Activated CD4-positive, alpha-beta T cell treated with anti-CD3 and anti-CD28 coated beads, Interleukin-10, Interleukin-2, amounts not matched to agents 100 ng/mL and 50 ng/mL, durations not matched to agents 16 hours and 8 hours (primary cell): ENCODE data around the gene TMX1.

Experiments used
- DNase-seq: peaks from one replicate; pipeline ENCODE4 v3.0.0-alpha.2; 2020

TMX1 gene

DNA sequence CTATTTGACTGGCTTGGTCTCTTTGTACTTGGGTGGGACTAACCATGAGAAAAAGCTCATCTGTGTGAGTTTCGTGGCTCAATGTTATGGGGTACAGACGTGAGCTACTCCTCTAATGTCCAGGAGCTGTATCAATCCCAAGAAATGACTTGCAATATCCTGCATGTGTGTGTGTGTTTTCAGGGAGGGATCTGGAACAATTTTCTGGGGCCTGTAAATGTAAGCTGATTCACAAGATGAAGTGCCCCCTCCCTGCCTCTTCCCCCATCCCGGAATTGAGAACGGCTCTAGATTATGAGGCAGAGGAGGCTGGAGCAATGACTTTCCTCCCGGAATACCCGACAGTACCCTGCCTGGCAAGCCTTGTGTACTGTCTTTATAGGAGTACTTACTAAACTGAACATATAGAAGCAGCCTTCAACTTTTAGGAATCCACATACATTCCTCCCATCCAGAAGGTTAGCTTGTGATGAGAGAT is 53.9 kb downstream of the TMX1 start:
- DNase-seq = no peak

DNA sequence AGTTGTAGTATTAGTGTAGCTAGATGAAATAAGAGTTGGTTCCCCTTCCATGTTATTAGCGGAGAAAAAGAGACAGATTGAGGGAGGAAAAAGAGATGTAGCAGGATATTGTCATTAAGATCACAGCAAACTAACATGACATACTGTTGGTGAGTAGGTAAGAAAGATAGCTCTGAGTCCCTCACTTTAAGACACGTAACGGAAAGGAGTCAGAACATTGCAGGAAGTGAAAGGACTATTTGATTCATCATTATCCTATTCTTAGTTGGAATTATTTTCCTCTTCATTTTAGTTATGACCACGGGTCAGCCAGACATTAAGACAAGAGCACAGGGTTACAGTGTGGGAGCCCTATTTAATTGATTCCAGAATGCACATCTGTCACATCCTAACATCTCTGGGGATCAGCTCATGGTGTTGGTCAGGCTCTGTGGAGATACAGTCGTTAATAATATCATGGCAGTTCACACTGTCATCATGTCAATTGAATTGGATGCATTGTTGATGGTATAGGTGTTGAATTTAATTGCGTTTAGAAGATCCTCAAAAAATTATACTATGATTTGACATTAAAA is 55.0 kb downstream of the TMX1 start:
- no peak for DNase-seq

DNA sequence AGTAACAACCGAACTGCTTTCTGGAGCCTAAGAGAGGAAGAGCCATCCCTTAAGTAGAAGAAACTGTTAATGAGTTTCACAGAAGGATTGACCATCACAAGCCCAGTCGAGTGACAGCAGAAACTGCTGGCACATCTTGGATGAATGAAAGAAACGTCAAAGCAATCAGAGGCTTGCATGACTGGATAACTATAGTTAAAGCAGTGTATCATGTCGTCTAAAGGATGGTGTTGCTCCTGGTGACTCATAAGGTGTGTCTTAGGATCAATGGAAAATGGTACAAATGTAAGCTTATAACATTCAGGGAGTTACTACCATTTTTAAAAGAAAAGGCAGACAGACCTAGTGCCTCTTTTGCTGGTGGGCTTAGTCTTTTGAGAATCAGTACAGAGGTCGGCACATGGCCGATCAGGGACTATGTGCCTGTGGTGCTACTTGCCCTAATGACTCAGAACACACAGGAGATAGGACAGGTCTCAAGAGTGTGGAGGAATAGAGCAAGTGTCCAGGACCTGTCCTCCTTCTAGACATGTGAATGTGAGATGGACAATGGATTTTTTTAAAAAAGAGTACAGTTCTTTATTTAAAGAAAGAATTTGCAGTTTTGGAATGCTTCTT is 55.7 kb downstream of the TMX1 start:
- no peak for DNase-seq

DNA sequence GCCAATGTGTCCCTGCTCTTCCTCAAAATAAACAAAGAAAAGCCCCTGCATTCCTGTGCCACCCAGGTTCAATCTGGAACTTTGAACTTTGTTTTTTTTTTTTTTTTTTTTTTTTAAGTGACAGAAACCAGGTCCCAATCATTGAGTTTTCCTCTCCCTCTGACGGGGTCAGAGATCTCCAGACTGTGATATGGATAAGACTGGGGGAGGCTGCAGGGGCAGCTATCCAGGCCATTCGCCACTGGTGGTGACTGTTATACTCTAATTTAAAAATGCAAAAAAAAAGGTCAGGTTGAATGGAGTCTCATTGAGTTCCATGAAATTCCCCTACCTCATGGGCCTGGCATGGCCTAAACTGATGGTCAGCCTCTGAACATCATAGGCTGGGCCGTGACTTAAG is 57.0 kb downstream of the TMX1 start:
- DNase-seq = no peak

DNA sequence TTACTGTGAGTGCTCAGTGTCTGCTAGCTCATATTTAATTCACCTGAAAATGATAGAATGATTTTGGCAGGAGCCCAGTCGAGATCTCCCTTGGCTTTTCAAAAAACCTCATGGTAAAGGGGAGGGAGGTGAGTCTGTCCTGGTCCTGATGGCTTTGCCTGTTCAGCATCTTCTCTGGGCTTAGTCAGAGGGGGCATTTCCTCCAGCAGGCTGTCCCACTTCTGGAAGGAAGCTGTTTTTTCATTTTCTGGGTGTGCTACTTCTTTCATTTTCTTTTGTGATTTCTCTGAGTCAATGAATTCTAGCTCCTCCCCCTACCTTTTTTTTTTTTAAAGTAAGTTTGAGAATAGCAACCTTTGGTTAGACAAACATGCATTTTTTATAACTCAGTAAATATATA is 58.8 kb downstream of the TMX1 start:
- peak; percentile 57 for DNase-seq

DNA sequence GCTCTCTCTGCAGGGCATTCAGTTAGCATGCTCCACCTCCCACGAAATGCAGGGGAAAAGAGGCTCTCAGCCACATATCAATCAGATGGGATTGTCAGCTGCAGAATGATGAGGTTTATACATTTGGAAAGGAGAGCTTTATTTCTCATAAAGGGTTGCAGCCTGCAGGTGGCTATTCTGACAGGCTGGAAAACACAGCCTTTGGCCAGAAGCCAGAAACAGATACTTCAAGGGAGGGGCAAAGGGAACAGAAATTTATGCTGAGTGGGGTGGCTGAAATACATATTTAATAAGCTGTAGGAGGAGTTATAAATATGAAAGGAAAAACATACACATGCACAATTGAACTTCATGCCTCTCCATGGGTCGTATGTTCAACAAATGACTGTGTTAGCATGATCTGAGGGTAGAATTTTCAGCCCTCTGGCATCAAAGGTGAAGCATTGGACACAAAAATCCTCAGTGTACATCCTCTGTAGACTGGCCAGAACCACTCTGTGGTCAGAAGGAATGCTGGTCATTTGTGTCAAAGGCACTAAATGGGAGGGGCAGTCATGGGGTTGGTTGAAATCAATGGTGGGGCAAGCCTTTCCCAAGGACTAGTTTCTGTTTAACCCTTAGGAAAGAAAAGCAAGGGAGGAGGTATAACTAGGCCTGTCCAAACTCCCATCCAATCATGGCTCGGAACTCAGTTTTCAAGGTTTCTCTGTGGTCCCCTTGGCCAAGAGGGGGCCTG is 62.4 kb downstream of the TMX1 start:
- no peak for DNase-seq

DNA sequence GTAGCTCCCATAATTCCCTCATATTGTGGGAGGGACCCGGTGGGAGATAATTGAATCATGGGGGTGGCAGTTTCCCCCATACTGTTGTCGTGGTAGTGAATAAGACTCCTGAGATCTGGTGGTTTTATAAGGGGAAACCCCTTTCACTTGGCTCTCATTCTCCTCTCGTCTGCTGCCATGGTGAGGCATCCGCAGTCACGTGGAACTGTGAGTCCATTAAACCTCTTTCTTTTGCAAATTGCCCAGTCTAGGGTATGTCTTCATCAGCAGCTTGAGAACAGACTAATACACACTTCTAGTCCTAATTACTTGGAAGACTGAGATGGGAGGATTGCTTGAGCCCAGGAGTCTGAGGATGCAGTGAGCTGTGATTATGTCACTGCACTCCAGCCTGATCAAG is 64.4 kb downstream of the TMX1 start:
- peak; percentile 31 for DNase-seq

DNA sequence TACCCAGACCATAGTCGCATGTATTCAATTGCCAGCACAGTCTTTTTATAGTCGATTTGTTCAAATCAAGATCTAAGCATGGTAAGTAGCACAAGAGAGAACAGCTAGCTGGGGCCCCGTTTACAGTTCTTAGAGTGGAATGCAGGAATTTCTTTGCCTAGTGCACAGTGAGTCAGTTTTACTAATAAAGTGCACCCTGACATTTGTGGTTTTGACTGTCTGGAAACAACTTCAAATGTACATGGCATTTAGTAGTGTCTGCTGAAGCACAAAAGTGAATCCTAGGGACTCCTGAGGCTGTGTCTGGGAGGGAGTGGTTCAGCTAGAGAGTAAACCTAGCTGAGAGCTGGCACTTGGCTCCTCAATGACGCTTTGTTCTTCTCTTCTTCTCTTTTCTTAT is 64.9 kb downstream of the TMX1 start:
- DNase-seq = no peak

DNA sequence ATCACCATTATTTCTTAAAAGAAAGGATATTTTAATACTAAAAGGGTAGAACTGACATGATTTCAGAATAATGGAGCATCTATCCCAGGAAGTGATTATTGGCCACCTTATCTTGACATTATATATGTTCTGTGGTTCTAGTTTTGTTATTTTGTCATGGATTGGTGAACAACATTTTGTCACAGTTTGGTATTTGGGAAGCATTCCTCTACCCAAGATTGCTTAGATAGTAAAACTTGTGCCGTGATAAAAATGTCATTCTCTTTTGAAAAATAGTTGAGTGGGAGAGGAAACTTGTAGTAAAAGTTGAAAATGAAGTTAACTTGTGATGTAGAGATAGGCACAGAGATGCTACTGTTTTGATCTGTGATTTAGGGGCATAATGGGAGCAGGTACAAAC is 65.7 kb downstream of the TMX1 start:
- DNase-seq = no peak
